HG02610 (cell line): Measurements from ENCODE around the gene EMID1.
"Not testable (repeated sequence)": the region's sequence is repeated elsewhere in the genome, so short reads cannot be mapped to it uniquely, and the experiment has no call there.

Experiments
- ATAC-seq: cut with Tn5 transposase; IDR thresholded peaks from one replicate; pipeline ENCODE4 v1.9.1; 2021; ENCODE audit warnings: mild to moderate bottlenecking, moderate library complexity; ENCODE audit not compliant: unreplicated experiment

The EMID1 gene

GRCh38 chr22:29208879-29209623 lies 3.4 kb downstream of the EMID1 start:
- ATAC-seq, result no peak

- no peak for ATAC-seq
Observed at GRCh38 chr22:29209624-29209929, 3.9 kb downstream of the EMID1 start.

GRCh38 chr22:29211066-29211465 lies 5.4 kb downstream of the EMID1 start:
- no peak for ATAC-seq

GRCh38 chr22:29211466-29211865 lies 5.8 kb downstream of the EMID1 start:
- ATAC-seq, result no peak

GRCh38 chr22:29212743-29213142 lies 7.0 kb downstream of the EMID1 start:
- no peak for ATAC-seq

- ATAC-seq, result no peak
Observed at GRCh38 chr22:29213493-29213892, 7.8 kb downstream of the EMID1 start.

- no peak for ATAC-seq
Observed at GRCh38 chr22:29214232-29214631, 8.5 kb downstream of the EMID1 start.

- ATAC-seq, result no peak
Observed at GRCh38 chr22:29215012-29215860, 9.5 kb downstream of the EMID1 start.

- ATAC-seq, result no peak
Observed at GRCh38 chr22:29216011-29216872, 10.5 kb downstream of the EMID1 start.

GRCh38 chr22:29216873-29217666 lies 11.4 kb downstream of the EMID1 start:
- ATAC-seq, result no peak

GRCh38 chr22:29217827-29218757 lies 12.4 kb downstream of the EMID1 start:
- ATAC-seq, result no peak

GRCh38 chr22:29218758-29219408 lies 13.2 kb downstream of the EMID1 start:
- ATAC-seq, result no peak

- not testable (repeated sequence) for ATAC-seq
Observed at GRCh38 chr22:29219409-29219782, 13.7 kb downstream of the EMID1 start.

GRCh38 chr22:29219881-29220670 lies 14.4 kb downstream of the EMID1 start:
- ATAC-seq, result no peak

- no peak for ATAC-seq
Observed at GRCh38 chr22:29224121-29224858, 18.6 kb downstream of the EMID1 start.

GRCh38 chr22:29224859-29225410 lies 19.2 kb downstream of the EMID1 start:
- no peak for ATAC-seq

GRCh38 chr22:29225422-29226090 lies 19.9 kb downstream of the EMID1 start:
- no peak for ATAC-seq
